MM.1S (cell line): ENCODE results near the gene OSTN.

Experiments used
- EZH2 ChIP-seq: fragments of 300-600 bp; sonication (generic); optimal IDR thresholded peaks from 2 replicates; pipeline ENCODE3; 2017; ENCODE audit warnings: low read depth, mild to moderate bottlenecking, antibody characterized with exemption, low read length, mixed read lengths
- EZH2phosphoT487 ChIP-seq: fragments of 300-600 bp; sonication (generic); IDR thresholded peaks from 2 replicates; pipeline ENCODE4 v1.6.1; 2018; ENCODE audit warnings: antibody characterized with exemption, low read length
- TF ChIP-seq, protein P1 (sequence below): fragments of 300-600 bp; sonication (generic); IDR thresholded peaks from 2 replicates; pipeline ENCODE4 v1.5.1; 2016; ENCODE audit warnings: antibody characterized with exemption, low read length, mixed read lengths

DNA sequence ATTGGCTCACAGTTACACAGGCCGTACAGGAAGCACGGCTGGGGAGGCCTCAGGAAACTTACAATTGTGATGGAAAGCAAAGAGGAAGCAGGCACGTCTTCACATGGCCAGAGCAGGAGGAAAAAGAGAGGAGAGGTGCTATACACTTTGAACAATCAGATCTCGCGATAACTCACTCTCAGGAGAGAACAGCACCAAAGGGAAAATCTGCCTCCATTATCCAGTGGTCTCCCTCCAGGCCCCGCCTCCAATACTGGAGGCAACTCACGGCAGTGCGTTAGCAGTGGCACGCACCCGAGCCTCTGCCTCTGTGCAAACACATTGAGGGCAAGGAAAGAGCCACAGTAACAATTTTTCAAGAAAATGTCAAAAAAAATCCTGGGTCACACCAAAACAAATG lies 11.0 kb downstream of the OSTN start:
- TF ChIP-seq, protein P1, sequence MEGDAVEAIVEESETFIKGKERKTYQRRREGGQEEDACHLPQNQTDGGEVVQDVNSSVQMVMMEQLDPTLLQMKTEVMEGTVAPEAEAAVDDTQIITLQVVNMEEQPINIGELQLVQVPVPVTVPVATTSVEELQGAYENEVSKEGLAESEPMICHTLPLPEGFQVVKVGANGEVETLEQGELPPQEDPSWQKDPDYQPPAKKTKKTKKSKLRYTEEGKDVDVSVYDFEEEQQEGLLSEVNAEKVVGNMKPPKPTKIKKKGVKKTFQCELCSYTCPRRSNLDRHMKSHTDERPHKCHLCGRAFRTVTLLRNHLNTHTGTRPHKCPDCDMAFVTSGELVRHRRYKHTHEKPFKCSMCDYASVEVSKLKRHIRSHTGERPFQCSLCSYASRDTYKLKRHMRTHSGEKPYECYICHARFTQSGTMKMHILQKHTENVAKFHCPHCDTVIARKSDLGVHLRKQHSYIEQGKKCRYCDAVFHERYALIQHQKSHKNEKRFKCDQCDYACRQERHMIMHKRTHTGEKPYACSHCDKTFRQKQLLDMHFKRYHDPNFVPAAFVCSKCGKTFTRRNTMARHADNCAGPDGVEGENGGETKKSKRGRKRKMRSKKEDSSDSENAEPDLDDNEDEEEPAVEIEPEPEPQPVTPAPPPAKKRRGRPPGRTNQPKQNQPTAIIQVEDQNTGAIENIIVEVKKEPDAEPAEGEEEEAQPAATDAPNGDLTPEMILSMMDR, result no peak
- no peak for TF ChIP-seq EZH2
- TF ChIP-seq EZH2phosphoT487, result no peak
